Neuronal stem cell (in vitro differentiated cells): ENCODE results near the gene AFAP1.

Source experiments
- DNase-seq: peaks from one replicate; pipeline ENCODE4 v3.0.0-alpha.2; 2013; ENCODE audit warnings: low spot score
- H2AFZ ChIP-seq: one replicate; pipeline ENCODE4 v1.6.1; 2013; ENCODE audit warnings: mild to moderate bottlenecking, low read length, inconsistent platforms
- H2AK5ac ChIP-seq: 2 replicates; pipeline ENCODE4 v1.6.1; 2013; ENCODE audit warnings: low read depth, mild to moderate bottlenecking, inconsistent platforms, low read length, moderate library complexity, mixed read lengths
- H2BK120ac ChIP-seq: 2 replicates; pipeline ENCODE4 v1.6.1; 2013; ENCODE audit warnings: low read depth, mild to moderate bottlenecking, inconsistent platforms, low read length, moderate library complexity, mixed read lengths
- H2BK12ac ChIP-seq: one replicate; pipeline ENCODE4 v1.6.1; 2013; ENCODE audit warnings: low read length, inconsistent platforms
- H2BK15ac ChIP-seq: 2 replicates; pipeline ENCODE4 v1.6.1; 2013; ENCODE audit warnings: mild to moderate bottlenecking, low read length, inconsistent platforms, mixed read lengths
- H2BK5ac ChIP-seq: one replicate; pipeline ENCODE4 v1.6.1; 2013; ENCODE audit warnings: inconsistent platforms, mild to moderate bottlenecking, low read length, moderate library complexity
- H3K14ac ChIP-seq: one replicate; pipeline ENCODE4 v1.6.1; 2013; ENCODE audit warnings: low read length, inconsistent platforms
- H3K18ac ChIP-seq: 2 replicates; pipeline ENCODE4 v1.6.1; 2013; ENCODE audit warnings: low read length, inconsistent platforms
- H3K23ac ChIP-seq: 2 replicates; pipeline ENCODE4 v1.6.1; 2013; ENCODE audit warnings: low read depth, mild to moderate bottlenecking, mixed read lengths, low read length, inconsistent platforms; ENCODE audit not compliant: poor library complexity
- H3K27ac ChIP-seq: replicated peaks from 3 replicates; pipeline ENCODE4 v1.5.1; 2013; ENCODE audit warnings: low read length, inconsistent platforms
- H3K27me3 ChIP-seq, 3 experiments: 2 replicates each; pipeline ENCODE4 v1.6.1; 2013; ENCODE audit warnings: low read length in 3 of 3, mild to moderate bottlenecking in 2 of 3, inconsistent platforms in 1 of 3, low read depth in 1 of 3, mixed read lengths in 1 of 3, moderate library complexity in 1 of 3; ENCODE audit not compliant: control insufficient read depth in 3 of 3, insufficient read depth in 3 of 3
- H3K36me3 ChIP-seq, 2 donors: replicated peaks in 1 of 2; 2 replicates each; pipeline ENCODE4 v1.6.1; 2013; ENCODE audit warnings: low read length in 2 of 2; ENCODE audit not compliant: control insufficient read depth in 2 of 2, insufficient read depth in 2 of 2
- H3K4ac ChIP-seq: 2 replicates; pipeline ENCODE4 v1.6.1; 2013; ENCODE audit warnings: inconsistent platforms, mild to moderate bottlenecking, low read length, moderate library complexity
- H3K4me1 ChIP-seq, 2 donors: 1 replicate in 1 of 2; 2 replicates in 1 of 2; pipeline ENCODE4 v1.6.1; 2013; ENCODE audit warnings: low read length in 2 of 2, low read depth in 1 of 2; ENCODE audit not compliant: control insufficient read depth in 2 of 2, insufficient read depth in 1 of 2
- H3K4me2 ChIP-seq: one replicate; pipeline ENCODE4 v1.6.1; 2013; ENCODE audit warnings: mild to moderate bottlenecking, low read length, inconsistent platforms; ENCODE audit not compliant: insufficient read depth, poor library complexity, severe bottlenecking
- H3K4me3 ChIP-seq, 2 donors: 2 replicates each; pipeline ENCODE4 v1.5.1; 2013; ENCODE audit warnings: low read length in 2 of 2, mild to moderate bottlenecking in 2 of 2, inconsistent platforms in 1 of 2, moderate library complexity in 1 of 2
- H3K79me1 ChIP-seq: one replicate; pipeline ENCODE4 v1.6.1; 2013; ENCODE audit warnings: low read depth, mild to moderate bottlenecking, inconsistent platforms, low read length, moderate library complexity
- H3K9ac ChIP-seq: one replicate; pipeline ENCODE4 v1.6.1; 2013; ENCODE audit warnings: mild to moderate bottlenecking, low read depth, low read length, inconsistent platforms; ENCODE audit not compliant: poor library complexity
- H3K9me3 ChIP-seq, 2 donors: replicated peaks in 1 of 2; 2 replicates each; pipeline versions ENCODE3 to v1.6.1; 2013; ENCODE audit warnings: low read length in 2 of 2, mild to moderate bottlenecking in 2 of 2, inconsistent platforms in 1 of 2, low read depth in 1 of 2, mixed read lengths in 1 of 2, moderate library complexity in 1 of 2; ENCODE audit not compliant: control insufficient read depth in 2 of 2, insufficient read depth in 1 of 2
- H4K8ac ChIP-seq: one replicate; pipeline ENCODE4 v1.6.1; 2013; ENCODE audit warnings: low read depth, mild to moderate bottlenecking, inconsistent platforms, low read length, moderate library complexity
- H4K91ac ChIP-seq: one replicate; pipeline ENCODE4 v1.6.1; 2013; ENCODE audit warnings: low read length, low read depth, mild to moderate bottlenecking, inconsistent platforms; ENCODE audit not compliant: poor library complexity
- WGBS, 2 donors: extraction: QIAGEN DNeasy Blood & Tissue Kit; methylation state at CpG; one replicate each; pipeline ENCODE4 v1.1.7; 2013; ENCODE audit warnings: missing lambda C conversion rate in 2 of 2, mixed read lengths in 1 of 2; ENCODE audit not compliant: insufficient read length in 2 of 2, insufficient replicate concordance in 1 of 2; ENCODE audit errors: extremely low coverage in 2 of 2; 5-methylcytosine and 5-hydroxymethylcytosine counted together

Gene AFAP1

GRCh38 chr4:7804756-7805385, 134.8 kb downstream of the AFAP1 start:
- WGBS, 2 donors = no CpG with 5 or more reads among the region's 15 CpGs
- peaks cover 20 to 23% of the 10 kb centered on the region in 2 donors for H3K4me1 ChIP-seq

GRCh38 chr4:7803992-7804755, 135.5 kb downstream of the AFAP1 start:
- Histone ChIP-seq H3K4me1 (peaks cover 20 to 23% of the 10 kb centered on the region in 2 donors), H3K27ac (no peak overlapping the region), H4K8ac (no peak overlapping the region), H3K4me2 (no peak overlapping the region), H2BK15ac (no peak overlapping the region), H3K23ac (no peak overlapping the region), H2BK120ac (no peak overlapping the region), H3K9ac (no peak overlapping the region), H2AFZ (no peak overlapping the region), H2AK5ac (no peak overlapping the region), H3K14ac (no peak overlapping the region), H3K4me3 (no peak overlapping the region), H4K91ac (no peak overlapping the region), H3K79me1 (no peaks in the 10 kb centered on the region), H3K4ac (no peak overlapping the region), H2BK12ac (peak overlapping the region; percentile 33), H2BK5ac (no peak overlapping the region), H3K36me3 (peaks cover 8 to 16% of the 10 kb centered on the region in 2 donors), H3K9me3 (no peaks in the 10 kb centered on the region), H3K27me3 (peaks cover 0 to 2% (median 0%) of the 10 kb centered on the region in 3 experiments), H3K18ac (no peak overlapping the region)
- no CpG with 5 or more reads among the region's 16 CpGs for WGBS, 2 donors
- peak; percentile 75 for DNase-seq

More at GRCh38 chr4:7804756-7805385, 134.8 kb downstream of the AFAP1 start:
- Histone ChIP-seq H4K8ac (no peak overlapping the region), H2BK120ac (no peak overlapping the region), H4K91ac (no peak overlapping the region), H2BK15ac (no peak overlapping the region), H2BK5ac (no peak overlapping the region), H3K27me3 (no peaks in the 10 kb centered on the region), H3K14ac (no peak overlapping the region), H3K4me3 (no peak overlapping the region), H3K4ac (no peak overlapping the region), H3K36me3 (peaks cover 6 to 12% of the 10 kb centered on the region in 2 donors), H3K4me2 (no peak overlapping the region), H3K23ac (no peak overlapping the region), H3K9ac (no peak overlapping the region), H3K79me1 (no peaks in the 10 kb centered on the region), H2BK12ac (peak overlapping the region; percentile 33), H3K9me3 (no peaks in the 10 kb centered on the region), H3K27ac (no peak overlapping the region), H3K18ac (peak overlapping the region; percentile 58), H2AFZ (no peak overlapping the region), H2AK5ac (no peak overlapping the region)
- DNase-seq = no peak

GRCh38 chr4:7803371-7803770, 136.3 kb downstream of the AFAP1 start:
- H3K4me1 ChIP-seq = peaks cover 20 to 23% of the 10 kb centered on the region in 2 donors
- no peaks in the 10 kb centered on the region for H3K9me3 ChIP-seq
- WGBS, 2 donors = no CpG with 5 or more reads among the region's 7 CpGs
- no peak overlapping the region for H2BK5ac ChIP-seq
- H4K8ac ChIP-seq = no peak overlapping the region
- H3K23ac ChIP-seq = no peak overlapping the region
- no peak overlapping the region for H3K4ac ChIP-seq
- H3K36me3 ChIP-seq = peaks cover 6 to 16% of the 10 kb centered on the region in 2 donors
- peaks cover 0 to 2% (median 0%) of the 10 kb centered on the region in 3 experiments for H3K27me3 ChIP-seq
- H2BK12ac ChIP-seq = no peak overlapping the region
- H2AFZ ChIP-seq = no peak overlapping the region
- no peaks in the 10 kb centered on the region for H3K79me1 ChIP-seq
- H2BK15ac ChIP-seq = no peak overlapping the region
- H4K91ac ChIP-seq = no peak overlapping the region
- no peak overlapping the region for H3K4me2 ChIP-seq
- no peak overlapping the region for H3K14ac ChIP-seq
- DNase-seq = no peak
- no peak overlapping the region for H3K9ac ChIP-seq
- no peak overlapping the region for H2BK120ac ChIP-seq
- no peak overlapping the region for H3K4me3 ChIP-seq
- H3K27ac ChIP-seq = no peak overlapping the region
- H2AK5ac ChIP-seq = no peak overlapping the region
- no peak overlapping the region for H3K18ac ChIP-seq

GRCh38 chr4:7802093-7802726, 137.5 kb downstream of the AFAP1 start:
- Histone ChIP-seq H3K79me1 (no peaks in the 10 kb centered on the region), H3K9me3 (no peaks in the 10 kb centered on the region), H2BK15ac (no peak overlapping the region), H3K23ac (no peak overlapping the region), H4K91ac (no peak overlapping the region), H3K18ac (no peak overlapping the region), H3K9ac (no peak overlapping the region), H3K27me3 (peaks cover 0 to 2% (median 0%) of the 10 kb centered on the region in 3 experiments), H3K4me3 (no peak overlapping the region), H2BK12ac (no peak overlapping the region), H2AK5ac (no peak overlapping the region), H3K14ac (no peak overlapping the region), H3K36me3 (peaks cover 8 to 20% of the 10 kb centered on the region in 2 donors), H2BK120ac (no peak overlapping the region), H3K4me1 (peaks cover 15 to 16% of the 10 kb centered on the region in 2 donors), H3K4ac (no peak overlapping the region), H3K27ac (no peak overlapping the region), H2AFZ (no peak overlapping the region), H2BK5ac (no peak overlapping the region), H3K4me2 (no peak overlapping the region), H4K8ac (no peak overlapping the region)
- no CpG with 5 or more reads among the region's 6 CpGs for WGBS, 2 donors
- peak; percentile 72 for DNase-seq
